Mammary epithelial cell (primary cell): ENCODE results near the gene TPST1.

Experiments used
- EZH2 ChIP-seq: IDR thresholded peaks from 2 replicates; pipeline ENCODE4 v1.6.1; 2012; ENCODE audit warnings: low read length, inconsistent platforms, borderline replicate concordance
- TF ChIP-seq, protein P1 (sequence below), 2 donors: IDR thresholded peaks in 1 of 2; conservative IDR thresholded peaks in 1 of 2; 2 replicates each; pipeline ENCODE4 v1.5.1; 2011 to 2012; ENCODE audit warnings: inconsistent platforms in 2 of 2, low read length in 2 of 2, mild to moderate bottlenecking in 2 of 2, control low read depth in 1 of 2, low read depth in 1 of 2; ENCODE audit not compliant: insufficient read depth in 1 of 2; ENCODE audit errors: extremely low read depth in 1 of 2

DNA sequence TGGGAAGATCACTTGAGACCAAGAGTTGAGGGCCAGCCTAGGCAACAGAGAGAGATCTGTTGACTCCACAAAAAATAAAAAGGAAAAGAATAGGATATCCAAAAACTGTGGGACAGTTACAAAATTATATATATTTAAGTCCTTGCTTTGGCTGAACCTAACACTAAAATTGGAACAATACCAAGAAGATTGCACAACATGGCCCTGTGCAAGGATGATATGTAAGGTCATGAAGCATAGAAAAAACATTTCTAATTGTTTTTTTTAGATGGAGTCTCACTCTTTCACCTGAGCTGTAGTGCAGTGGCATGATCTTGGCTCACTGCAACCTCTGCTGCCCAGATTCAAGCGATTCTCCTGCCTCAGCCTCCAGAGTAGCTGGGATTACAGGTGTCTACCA is 139.0 kb downstream of the TPST1 start:
- TF ChIP-seq, protein P1, sequence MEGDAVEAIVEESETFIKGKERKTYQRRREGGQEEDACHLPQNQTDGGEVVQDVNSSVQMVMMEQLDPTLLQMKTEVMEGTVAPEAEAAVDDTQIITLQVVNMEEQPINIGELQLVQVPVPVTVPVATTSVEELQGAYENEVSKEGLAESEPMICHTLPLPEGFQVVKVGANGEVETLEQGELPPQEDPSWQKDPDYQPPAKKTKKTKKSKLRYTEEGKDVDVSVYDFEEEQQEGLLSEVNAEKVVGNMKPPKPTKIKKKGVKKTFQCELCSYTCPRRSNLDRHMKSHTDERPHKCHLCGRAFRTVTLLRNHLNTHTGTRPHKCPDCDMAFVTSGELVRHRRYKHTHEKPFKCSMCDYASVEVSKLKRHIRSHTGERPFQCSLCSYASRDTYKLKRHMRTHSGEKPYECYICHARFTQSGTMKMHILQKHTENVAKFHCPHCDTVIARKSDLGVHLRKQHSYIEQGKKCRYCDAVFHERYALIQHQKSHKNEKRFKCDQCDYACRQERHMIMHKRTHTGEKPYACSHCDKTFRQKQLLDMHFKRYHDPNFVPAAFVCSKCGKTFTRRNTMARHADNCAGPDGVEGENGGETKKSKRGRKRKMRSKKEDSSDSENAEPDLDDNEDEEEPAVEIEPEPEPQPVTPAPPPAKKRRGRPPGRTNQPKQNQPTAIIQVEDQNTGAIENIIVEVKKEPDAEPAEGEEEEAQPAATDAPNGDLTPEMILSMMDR (conservative IDR thresholded peaks at IDR 0.05 in 1 of 2, IDR thresholded peaks at IDR 0.05 in 1 of 2; ENCODE audit: extremely low read depth in 1 of 2, insufficient read depth in 1 of 2, low read depth in 1 of 2, low read length in 2 of 2), result no peak
- TF ChIP-seq EZH2, result no peak
